Fibroblast of lung (primary cell): Measurements from ENCODE around the gene KNCN. TPM values are rescaled to one million over a fixed set of nuclear protein-coding genes. Genes with fewer than 3 reads are reported as not detected.

Experiments used
- DNase-seq, 2 donors: peaks; one replicate each; pipeline versions ENCODE4 v3.0.0 to v3.0.0-alpha.2; 2010; ENCODE audit warnings: low read depth in 2 of 2
- H2AFZ ChIP-seq: 2 replicates; pipeline ENCODE4 v1.5.1; 2012; ENCODE audit warnings: low read length, control low read depth, inconsistent platforms
- H3K27ac ChIP-seq: 2 replicates; pipeline ENCODE4 v1.5.1; 2011; ENCODE audit warnings: low read length, control low read depth; ENCODE audit not compliant: insufficient read depth
- H3K27me3 ChIP-seq: 2 replicates; pipeline ENCODE4 v1.5.1; 2011; ENCODE audit warnings: mild to moderate bottlenecking, low read length; ENCODE audit not compliant: control insufficient read depth, insufficient read depth
- H3K36me3 ChIP-seq: 2 replicates; pipeline ENCODE4 v1.5.1; 2011; ENCODE audit warnings: low read length; ENCODE audit not compliant: control insufficient read depth, insufficient read depth
- H3K4me1 ChIP-seq: 2 replicates; pipeline ENCODE4 v1.5.1; 2011; ENCODE audit warnings: low read length; ENCODE audit not compliant: control insufficient read depth, insufficient read depth; ENCODE audit errors: extremely low read depth
- H3K4me2 ChIP-seq: 2 replicates; pipeline ENCODE4 v1.5.1; 2011; ENCODE audit warnings: low read length, control low read depth; ENCODE audit not compliant: insufficient read depth; ENCODE audit errors: extremely low read depth
- H3K4me3 ChIP-seq, 4 experiments: fragments of 200-600 bp in 1 of 4; sonication (generic) in 1 of 4; replicated peaks in 1 of 4; 2 replicates each; pipeline ENCODE4 v1.5.1; 2011 to 2016; ENCODE audit warnings: low read length in 4 of 4, low read depth in 3 of 4, mild to moderate bottlenecking in 3 of 4, control low read depth in 2 of 4, inconsistent platforms in 1 of 4, mixed read lengths in 1 of 4; ENCODE audit not compliant: insufficient read depth in 1 of 4; ENCODE audit errors: control extremely low read depth in 1 of 4
- H3K79me2 ChIP-seq: 2 replicates; pipeline ENCODE4 v1.5.1; 2012; ENCODE audit warnings: mild to moderate bottlenecking, low read length, inconsistent platforms; ENCODE audit not compliant: control insufficient read depth, insufficient read depth
- H3K9ac ChIP-seq: 2 replicates; pipeline ENCODE4 v1.5.1; 2011; ENCODE audit warnings: mild to moderate bottlenecking, low read length, control low read depth; ENCODE audit not compliant: insufficient read depth
- H3K9me3 ChIP-seq: 2 replicates; pipeline ENCODE4 v1.5.1; 2012; ENCODE audit warnings: low read depth, low read length; ENCODE audit not compliant: control insufficient read depth, insufficient read depth
- H4K20me1 ChIP-seq: 2 replicates; pipeline ENCODE4 v1.5.1; 2011; ENCODE audit warnings: low read length; ENCODE audit not compliant: control insufficient read depth, insufficient read depth; ENCODE audit errors: extremely low read depth
- CTCF ChIP-seq, 2 donors: IDR thresholded peaks in 1 of 2; conservative IDR thresholded peaks in 1 of 2; 1 replicate in 1 of 2; 2 replicates in 1 of 2; pipeline ENCODE4 v1.5.1; 2011 to 2012; ENCODE audit warnings: low read length in 2 of 2, control low read depth in 1 of 2, inconsistent platforms in 1 of 2, low read depth in 1 of 2, mild to moderate bottlenecking in 1 of 2
- EZH2 ChIP-seq: IDR thresholded peaks from 2 replicates; pipeline ENCODE4 v1.5.1; 2012; ENCODE audit warnings: low read length, control low read depth, mild to moderate bottlenecking; ENCODE audit errors: missing control alignments
- polyA plus RNA-seq, 2 donors: library from polyadenylated mRNA; depleted of rRNA in 1 of 2; stranded (reverse) in 1 of 2; unstranded in 1 of 2; fragments of >200 nt; gene quantifications; 2 replicates each; pipeline ENCODE4 v1.2.1, GENCODE V29; 2011 to 2012; ENCODE audit warnings: missing spikeins in 1 of 2
- total RNA-seq: library from RNA; depleted of rRNA; stranded (reverse); fragments of >200 nt; gene quantifications from 2 replicates; pipeline ENCODE4 v1.2.1, GENCODE V29; 2014

The KNCN gene
- total and polyA plus RNA-seq, 2 donors (not counting 1 experiment from before 2014, with no cell fraction given): not detected

- DNase-seq: no peak
- H3K4me2 ChIP-seq: no peak overlapping the region
- no peak overlapping the region for H3K9ac ChIP-seq
- peaks cover 2% of the 10 kb centered on the region for H3K36me3 ChIP-seq
- H3K4me1 ChIP-seq: no peaks in the 10 kb centered on the region
- no peaks in the 10 kb centered on the region for H4K20me1 ChIP-seq
- no peak overlapping the region for H3K27ac ChIP-seq
- TF ChIP-seq CTCF (conservative IDR thresholded peaks at IDR 0.05 in 1 of 2, IDR thresholded peaks at IDR 0.05 in 1 of 2; ENCODE audit: low read depth in 1 of 2, low read length in 2 of 2) (no peak), EZH2 (no peak)
- H2AFZ ChIP-seq: no peak overlapping the region
- no peak overlapping the region for H3K4me3 ChIP-seq
- H3K79me2 ChIP-seq: no peaks in the 10 kb centered on the region
- H3K27me3 ChIP-seq: no peaks in the 10 kb centered on the region
- H3K9me3 ChIP-seq: no peaks in the 10 kb centered on the region
These were observed 30.4 kb upstream of the KNCN start for GRCh38 chr1:46581681-46582455.

DNA sequence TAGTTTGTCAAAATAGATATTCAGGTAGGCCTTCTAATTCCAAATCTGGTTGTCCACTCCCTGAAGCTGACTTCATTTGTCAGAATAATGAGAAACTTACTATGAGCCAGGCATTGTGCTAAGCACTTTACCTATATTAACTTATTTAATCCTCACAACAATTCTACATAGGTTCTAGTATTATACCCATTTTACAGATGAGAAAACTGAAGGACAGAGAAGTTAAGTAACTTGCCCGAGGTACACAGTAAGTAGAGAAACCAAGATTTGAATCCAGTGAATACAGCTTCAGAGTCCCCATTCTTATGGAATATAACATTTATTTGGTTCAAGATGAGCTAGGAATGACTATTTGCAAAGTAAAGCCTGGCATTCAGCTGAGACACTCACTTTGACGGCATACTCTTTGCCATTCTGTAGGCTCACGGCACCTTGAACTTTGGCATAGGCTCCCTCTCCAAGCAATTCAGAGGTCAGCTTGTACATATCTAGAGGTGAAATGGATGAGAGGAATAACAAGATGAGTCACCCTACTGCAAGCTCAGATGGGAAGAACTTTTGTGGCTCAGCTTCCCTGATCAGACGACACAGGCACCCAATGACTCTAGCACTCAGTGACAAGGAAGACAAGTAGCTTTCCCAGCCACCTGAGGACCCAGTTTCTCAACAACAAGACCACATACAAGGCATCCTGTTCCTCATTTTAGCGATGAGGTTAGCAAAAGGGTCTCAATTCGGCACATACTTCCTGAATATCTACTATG lies 28.9 kb upstream of the KNCN start:
- no peaks in the 10 kb centered on the region for H4K20me1 ChIP-seq
- no peak overlapping the region for H2AFZ ChIP-seq
- DNase-seq: no peak
- H3K9me3 ChIP-seq: no peaks in the 10 kb centered on the region
- H3K79me2 ChIP-seq: no peaks in the 10 kb centered on the region
- no peak for TF ChIP-seq CTCF (conservative IDR thresholded peaks at IDR 0.05 in 1 of 2, IDR thresholded peaks at IDR 0.05 in 1 of 2; ENCODE audit: low read depth in 1 of 2, low read length in 2 of 2)
- no peak for TF ChIP-seq EZH2
- no peak overlapping the region for H3K4me3 ChIP-seq
- H3K27me3 ChIP-seq: no peaks in the 10 kb centered on the region
- no peak overlapping the region for H3K4me2 ChIP-seq
- no peak overlapping the region for H3K9ac ChIP-seq
- H3K27ac ChIP-seq: no peak overlapping the region
- H3K4me1 ChIP-seq: no peaks in the 10 kb centered on the region
- peaks cover 3% of the 10 kb centered on the region for H3K36me3 ChIP-seq

GRCh38 chr1:46577671-46578070 lies 26.2 kb upstream of the KNCN start:
- TF ChIP-seq CTCF (conservative IDR thresholded peaks at IDR 0.05 in 1 of 2, IDR thresholded peaks at IDR 0.05 in 1 of 2; ENCODE audit: low read depth in 1 of 2, low read length in 2 of 2) (no peak), EZH2 (no peak)
- no peaks in the 10 kb centered on the region for H3K4me1 ChIP-seq
- H4K20me1 ChIP-seq: no peaks in the 10 kb centered on the region
- H3K27me3 ChIP-seq: no peaks in the 10 kb centered on the region
- peaks cover 2% of the 10 kb centered on the region for H3K36me3 ChIP-seq
- H3K79me2 ChIP-seq: no peaks in the 10 kb centered on the region
- H3K27ac ChIP-seq: no peak overlapping the region
- no peak overlapping the region for H2AFZ ChIP-seq
- H3K9me3 ChIP-seq: no peaks in the 10 kb centered on the region
- no peak for DNase-seq
- H3K4me2 ChIP-seq: no peak overlapping the region
- H3K4me3 ChIP-seq: no peak overlapping the region
- H3K9ac ChIP-seq: no peak overlapping the region
